Measurements from ENCODE around the gene ACOT7.

The ACOT7 gene

DNA sequence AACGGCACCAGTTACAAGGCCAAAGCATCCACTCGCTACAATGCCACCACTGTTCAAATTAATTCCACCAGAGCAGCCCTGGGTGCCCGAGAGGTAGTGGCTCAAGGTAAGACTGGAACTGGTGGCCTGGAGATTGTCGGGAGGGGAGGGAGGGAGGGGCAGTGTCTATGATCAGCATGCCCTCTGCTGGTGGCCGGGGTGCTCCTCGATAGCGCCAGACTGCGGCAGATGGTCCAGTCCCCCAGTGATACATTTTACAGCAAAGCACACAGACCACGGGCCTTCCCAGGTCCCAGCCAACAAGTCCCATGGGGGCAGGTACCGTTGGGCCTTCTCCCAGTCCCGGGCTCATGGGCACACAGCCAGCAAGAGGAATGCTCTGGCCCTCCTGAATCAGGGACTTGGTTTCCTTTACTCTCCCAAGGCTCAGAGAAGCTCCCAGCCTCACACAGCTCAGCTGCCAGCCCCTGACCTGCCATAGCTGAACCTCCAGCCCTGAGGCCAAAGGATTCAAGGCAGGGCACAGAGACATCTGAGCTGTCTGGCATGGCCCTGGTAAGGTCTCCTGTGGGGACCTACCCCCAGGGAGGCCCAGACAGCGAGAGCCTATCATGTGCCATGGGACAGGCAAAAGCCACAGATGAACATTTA, 15.3 kb downstream of the ACOT7 start:
- no peak for TF ChIP-seq CTCF (IDR thresholded peaks at IDR 0.05)

DNA sequence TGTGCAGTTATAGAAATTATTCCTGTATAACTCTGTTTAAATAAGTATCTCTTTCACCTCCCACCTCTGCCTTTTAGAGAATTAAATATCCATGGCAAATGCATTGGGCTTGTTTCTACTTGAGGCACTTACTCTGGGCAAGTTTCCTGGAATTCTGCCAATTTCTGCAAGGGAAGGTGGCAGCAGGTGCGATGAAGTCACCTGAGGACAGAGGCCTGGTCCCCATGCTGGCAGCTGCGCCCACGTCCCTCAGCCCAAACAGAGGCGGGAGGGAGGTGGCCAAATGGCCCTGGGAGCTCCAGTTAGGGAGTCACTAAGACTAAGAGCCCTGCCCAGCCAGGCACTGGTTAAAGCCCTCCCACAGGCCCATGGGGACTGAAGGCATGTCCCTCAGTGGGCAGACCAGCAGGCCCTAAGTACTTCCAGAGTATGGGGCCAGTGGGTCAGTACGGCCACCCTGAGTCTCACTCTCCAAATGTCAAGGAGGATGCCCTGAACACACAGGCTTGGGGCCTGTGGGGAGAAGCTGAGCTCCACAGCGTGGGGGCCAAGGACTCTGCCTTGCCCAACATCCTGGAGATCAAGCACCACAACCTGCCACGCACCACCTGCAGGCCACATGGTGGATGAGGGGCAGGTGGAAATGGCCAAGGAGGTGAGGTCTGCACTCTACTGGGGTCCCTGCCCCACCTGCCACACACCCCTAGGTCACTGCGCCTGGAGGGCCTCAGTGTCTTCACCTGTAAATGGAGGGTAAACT, 19.4 kb downstream of the ACOT7 start:
- no peak for TF ChIP-seq CTCF (IDR thresholded peaks at IDR 0.05)

DNA sequence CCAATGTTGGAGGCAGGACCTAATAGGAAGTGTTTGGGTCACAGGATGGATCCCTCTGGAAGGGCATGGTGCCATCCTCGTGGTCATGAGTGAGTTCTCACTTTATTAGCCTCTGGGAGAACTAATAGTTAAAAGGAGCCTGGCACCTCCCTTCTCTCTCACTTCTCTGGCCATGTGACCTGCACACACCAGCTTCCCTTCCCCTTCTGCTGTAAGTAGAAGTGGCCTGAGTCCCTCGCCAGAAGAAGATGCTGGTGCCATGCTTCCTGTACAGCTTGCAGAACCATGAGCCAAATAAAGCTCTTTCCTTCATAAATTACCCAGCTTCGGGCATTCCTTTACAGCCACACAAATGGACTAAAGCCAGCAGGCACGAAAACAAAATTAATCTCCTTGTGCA, 23.6 kb downstream of the ACOT7 start:
- no peak for TF ChIP-seq CTCF (IDR thresholded peaks at IDR 0.05)

- TF ChIP-seq CTCF (IDR thresholded peaks at IDR 0.05) = no peak
These were observed 26.1 kb downstream of the ACOT7 start for GRCh38 chr1:6367381-6368012.

- no peak for TF ChIP-seq CTCF (IDR thresholded peaks at IDR 0.05)
These were observed 28.5 kb downstream of the ACOT7 start for GRCh38 chr1:6365047-6365446.

- TF ChIP-seq CTCF (IDR thresholded peaks at IDR 0.05) = peak; percentile 70
These were observed 30.3 kb downstream of the ACOT7 start for GRCh38 chr1:6363085-6363884.

DNA sequence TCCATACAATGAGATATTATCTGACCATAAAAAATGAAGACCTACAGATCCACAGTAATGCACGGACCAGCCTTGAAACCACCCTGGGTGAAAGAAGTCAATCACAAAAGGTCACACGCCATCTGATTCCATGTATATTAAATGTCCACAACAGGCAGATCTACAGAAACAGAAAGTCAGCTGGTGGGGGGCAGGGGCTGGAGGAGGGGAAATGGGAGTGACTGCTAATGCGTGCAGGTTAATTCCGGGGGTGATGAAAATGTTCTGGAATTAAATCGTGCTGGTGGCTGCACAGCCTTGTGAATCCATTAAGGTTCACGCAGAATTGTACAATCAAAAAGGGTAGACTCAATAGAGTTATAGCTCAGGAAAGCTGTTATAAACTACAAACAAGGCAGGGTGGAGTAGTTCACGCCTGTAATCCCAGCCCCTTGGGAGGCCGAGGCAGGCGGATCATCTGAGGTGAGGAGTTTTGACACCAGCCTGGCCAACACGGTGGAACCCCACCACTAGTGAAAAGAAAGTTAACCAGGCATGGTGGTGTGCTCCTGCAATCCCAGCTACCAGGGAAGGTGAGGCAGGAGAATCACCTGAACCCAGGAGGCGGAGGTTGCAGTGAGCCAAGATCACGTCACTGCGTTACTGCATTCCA, 32.3 kb downstream of the ACOT7 start:
- TF ChIP-seq CTCF (IDR thresholded peaks at IDR 0.05) = no peak
